ENCODE data around the gene RHOJ.

Gene RHOJ

GRCh38 chr14:63308723-63309317 lies 104.6 kb downstream of the RHOJ start:
- peak in 2 of 3 donors; percentile 3 to 4 for DNase-seq
- H3K27ac ChIP-seq (ENCODE audit: insufficient read depth in 1 of 2, low read depth in 1 of 2, low read length in 2 of 2, poor library complexity in 1 of 2, severe bottlenecking in 2 of 2) = no peak overlapping the region
- CTCF ChIA-PET = no interaction called here
- peaks cover 0 to 2% (median 0%) of the 10 kb centered on the region in 5 experiments for H3K27me3 ChIP-seq (replicated peaks in 2 of 5; ENCODE audit: control insufficient read depth in 4 of 5, insufficient read depth in 5 of 5, low read length in 4 of 5)
- no peak overlapping the region for H3K4me3 ChIP-seq (ENCODE audit: control insufficient read depth in 1 of 7, extremely low read depth in 1 of 7, insufficient read depth in 4 of 7, low read depth in 2 of 7, low read length in 6 of 7)
- POLR2A ChIA-PET = no interaction called here
- no peaks in the 10 kb centered on the region for H3K4me1 ChIP-seq (ENCODE audit: control extremely low read depth in 1 of 4, control insufficient read depth in 4 of 4, insufficient read depth in 4 of 4, low read length in 3 of 4)
- no peaks in the 10 kb centered on the region for H3K36me3 ChIP-seq (ENCODE audit: control insufficient read depth in 4 of 4, insufficient read depth in 4 of 4, low read length in 3 of 4)
- 65% methylated on average over 5 of the region's 7 CpGs for WGBS (ENCODE audit: insufficient coverage)
- H3K9me3 ChIP-seq (ENCODE audit: control extremely low read depth in 1 of 5, control insufficient read depth in 4 of 5, insufficient read depth in 2 of 5, low read depth in 1 of 5, low read length in 4 of 5) = no peaks in the 10 kb centered on the region

DNA sequence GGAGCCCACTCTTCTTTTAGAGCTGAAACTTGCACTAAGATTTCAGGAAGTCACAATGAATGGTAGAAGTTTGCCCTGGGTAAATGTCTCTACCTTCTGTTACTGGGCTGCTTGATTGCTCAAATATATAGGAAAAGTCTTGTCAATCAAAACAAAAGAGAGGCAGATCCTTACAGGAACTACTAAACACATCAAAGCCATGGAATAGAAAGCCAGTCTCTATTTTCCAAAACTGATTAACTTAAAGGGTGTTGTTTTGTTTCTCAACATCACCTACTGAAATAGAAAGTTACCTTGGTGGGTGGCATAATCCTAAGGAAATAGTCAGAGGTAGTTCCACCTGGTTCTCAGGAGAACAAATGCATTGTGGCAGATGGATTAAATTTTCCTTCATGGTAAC lies 114.6 kb downstream of the RHOJ start, which contains the start of gene GPHB5:
GPHB5 (minus strand) TSS at position 101 of the 400 bp plus-strand sequence. CDS start 1,086 bp downstream, outside the sequence.
- ChIA-PET CTCF (no interaction called here), POLR2A (no interaction called here)
- H3K4me3 ChIP-seq (ENCODE audit: control insufficient read depth in 1 of 7, extremely low read depth in 1 of 7, insufficient read depth in 4 of 7, low read depth in 2 of 7, low read length in 6 of 7) = no peak within 1 kb of the TSS
- H3K4me1 ChIP-seq (ENCODE audit: control extremely low read depth in 1 of 4, control insufficient read depth in 4 of 4, insufficient read depth in 4 of 4, low read length in 3 of 4) = no peaks in the 10 kb centered on the region
- H3K9me3 ChIP-seq (ENCODE audit: control extremely low read depth in 1 of 5, control insufficient read depth in 4 of 5, insufficient read depth in 2 of 5, low read depth in 1 of 5, low read length in 4 of 5) = no peaks in the 10 kb centered on the region
- DNase-seq = no peak
- H3K27ac ChIP-seq (ENCODE audit: insufficient read depth in 1 of 2, low read depth in 1 of 2, low read length in 2 of 2, poor library complexity in 1 of 2, severe bottlenecking in 2 of 2) = no peak within 1 kb of the TSS
- peaks cover 0 to 3% (median 0%) of the 10 kb centered on the region in 5 experiments for H3K27me3 ChIP-seq (replicated peaks in 2 of 5; ENCODE audit: control insufficient read depth in 4 of 5, insufficient read depth in 5 of 5, low read length in 4 of 5)
- no peaks in the 10 kb centered on the region for H3K36me3 ChIP-seq (ENCODE audit: control insufficient read depth in 4 of 4, insufficient read depth in 4 of 4, low read length in 3 of 4)

DNA sequence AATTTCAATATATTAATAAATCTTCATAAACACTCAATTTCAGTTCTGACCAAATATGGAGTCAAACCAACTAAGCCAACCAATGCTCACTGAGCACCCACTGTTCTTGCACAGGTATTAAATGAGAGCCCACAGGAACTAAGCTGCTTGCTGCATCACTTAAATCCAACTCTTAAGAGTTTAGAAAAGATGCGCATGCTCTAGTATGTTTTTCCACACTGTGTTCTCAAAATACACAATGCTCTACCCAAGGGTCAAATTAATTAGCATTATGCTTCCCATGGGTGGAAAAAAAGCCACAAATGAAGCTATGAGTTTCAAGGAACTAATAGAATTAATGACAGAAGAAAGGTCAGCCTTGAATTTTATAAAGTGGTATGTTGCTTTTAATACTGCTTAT lies 118.2 kb downstream of the RHOJ start:
- ChIA-PET POLR2A (no interaction called here), CTCF (interaction anchor here (1.2 kb wide), 1 partner anchor 9 kb away, joined by 4 read pairs; no protein-coding TSS in a partner anchor)
- WGBS (ENCODE audit: insufficient coverage) = no CpG with 5 or more reads among the region's 1 CpG
- no peak overlapping the region for H3K4me3 ChIP-seq (ENCODE audit: control insufficient read depth in 1 of 7, extremely low read depth in 1 of 7, insufficient read depth in 4 of 7, low read depth in 2 of 7, low read length in 6 of 7)
- no peaks in the 10 kb centered on the region for H3K9me3 ChIP-seq (ENCODE audit: control extremely low read depth in 1 of 5, control insufficient read depth in 4 of 5, insufficient read depth in 2 of 5, low read depth in 1 of 5, low read length in 4 of 5)
- H3K36me3 ChIP-seq (ENCODE audit: control insufficient read depth in 4 of 4, insufficient read depth in 4 of 4, low read length in 3 of 4) = no peaks in the 10 kb centered on the region
- DNase-seq = no peak
- H3K27me3 ChIP-seq (replicated peaks in 2 of 5; ENCODE audit: control insufficient read depth in 4 of 5, insufficient read depth in 5 of 5, low read length in 4 of 5) = peaks cover 0 to 3% (median 0%) of the 10 kb centered on the region in 5 experiments
- no peak overlapping the region for H3K27ac ChIP-seq (ENCODE audit: insufficient read depth in 1 of 2, low read depth in 1 of 2, low read length in 2 of 2, poor library complexity in 1 of 2, severe bottlenecking in 2 of 2)
- no peaks in the 10 kb centered on the region for H3K4me1 ChIP-seq (ENCODE audit: control extremely low read depth in 1 of 4, control insufficient read depth in 4 of 4, insufficient read depth in 4 of 4, low read length in 3 of 4)

- no peak overlapping the region for H3K27ac ChIP-seq (ENCODE audit: insufficient read depth in 1 of 2, low read depth in 1 of 2, low read length in 2 of 2, poor library complexity in 1 of 2, severe bottlenecking in 2 of 2)
- POLR2A ChIA-PET = no interaction called here
- no peak overlapping the region for H3K4me3 ChIP-seq (ENCODE audit: control insufficient read depth in 1 of 7, extremely low read depth in 1 of 7, insufficient read depth in 4 of 7, low read depth in 2 of 7, low read length in 6 of 7)
- WGBS (ENCODE audit: insufficient coverage) = 86% methylated on average over 6 of the region's 9 CpGs
- H3K27me3 ChIP-seq (replicated peaks in 2 of 5; ENCODE audit: control insufficient read depth in 4 of 5, insufficient read depth in 5 of 5, low read length in 4 of 5) = peaks cover 0 to 3% (median 0%) of the 10 kb centered on the region in 5 experiments
- H3K9me3 ChIP-seq (ENCODE audit: control extremely low read depth in 1 of 5, control insufficient read depth in 4 of 5, insufficient read depth in 2 of 5, low read depth in 1 of 5, low read length in 4 of 5) = no peaks in the 10 kb centered on the region
- H3K4me1 ChIP-seq (ENCODE audit: control extremely low read depth in 1 of 4, control insufficient read depth in 4 of 4, insufficient read depth in 4 of 4, low read length in 3 of 4) = no peaks in the 10 kb centered on the region
- no peak for DNase-seq
- CTCF ChIA-PET = interaction anchor here (1.2 kb wide), 1 partner anchor 9 kb away, joined by 4 read pairs; no protein-coding TSS in a partner anchor
- H3K36me3 ChIP-seq (ENCODE audit: control insufficient read depth in 4 of 4, insufficient read depth in 4 of 4, low read length in 3 of 4) = no peaks in the 10 kb centered on the region
Observed at GRCh38 chr14:63322897-63323573, 118.8 kb downstream of the RHOJ start.

DNA sequence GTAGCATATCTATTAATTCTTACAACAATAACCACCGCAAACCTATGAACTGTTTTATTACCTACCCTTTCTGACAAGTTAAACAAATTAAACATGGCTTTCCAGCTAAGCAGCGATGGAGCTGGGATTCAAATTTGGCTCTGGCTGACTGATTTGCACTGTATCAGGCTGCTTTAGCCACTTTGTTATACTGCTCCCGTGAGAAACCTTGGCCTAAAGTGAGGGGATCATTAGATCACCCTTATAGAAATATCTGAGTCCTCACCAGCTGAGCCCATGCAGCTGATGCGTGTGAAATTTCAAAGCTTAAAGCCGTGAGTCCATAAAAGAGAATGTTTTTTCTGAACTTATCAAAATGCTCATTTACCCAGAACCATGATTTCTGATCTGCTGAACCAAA lies 122.6 kb downstream of the RHOJ start:
- POLR2A ChIA-PET = no interaction called here
- peaks cover 0 to 2% (median 0%) of the 10 kb centered on the region in 5 experiments for H3K9me3 ChIP-seq (ENCODE audit: control extremely low read depth in 1 of 5, control insufficient read depth in 4 of 5, insufficient read depth in 2 of 5, low read depth in 1 of 5, low read length in 4 of 5)
- 94% methylated on average over 5 of the region's 5 CpGs for WGBS (ENCODE audit: insufficient coverage)
- DNase-seq = no peak
- H3K36me3 ChIP-seq (ENCODE audit: control insufficient read depth in 4 of 4, insufficient read depth in 4 of 4, low read length in 3 of 4) = no peaks in the 10 kb centered on the region
- no peak overlapping the region for H3K4me3 ChIP-seq (ENCODE audit: control insufficient read depth in 1 of 7, extremely low read depth in 1 of 7, insufficient read depth in 4 of 7, low read depth in 2 of 7, low read length in 6 of 7)
- H3K27ac ChIP-seq (ENCODE audit: insufficient read depth in 1 of 2, low read depth in 1 of 2, low read length in 2 of 2, poor library complexity in 1 of 2, severe bottlenecking in 2 of 2) = no peak overlapping the region
- H3K27me3 ChIP-seq (replicated peaks in 2 of 5; ENCODE audit: control insufficient read depth in 4 of 5, insufficient read depth in 5 of 5, low read length in 4 of 5) = no peaks in the 10 kb centered on the region
- CTCF ChIA-PET = no interaction called here
- no peaks in the 10 kb centered on the region for H3K4me1 ChIP-seq (ENCODE audit: control extremely low read depth in 1 of 4, control insufficient read depth in 4 of 4, insufficient read depth in 4 of 4, low read length in 3 of 4)

DNA sequence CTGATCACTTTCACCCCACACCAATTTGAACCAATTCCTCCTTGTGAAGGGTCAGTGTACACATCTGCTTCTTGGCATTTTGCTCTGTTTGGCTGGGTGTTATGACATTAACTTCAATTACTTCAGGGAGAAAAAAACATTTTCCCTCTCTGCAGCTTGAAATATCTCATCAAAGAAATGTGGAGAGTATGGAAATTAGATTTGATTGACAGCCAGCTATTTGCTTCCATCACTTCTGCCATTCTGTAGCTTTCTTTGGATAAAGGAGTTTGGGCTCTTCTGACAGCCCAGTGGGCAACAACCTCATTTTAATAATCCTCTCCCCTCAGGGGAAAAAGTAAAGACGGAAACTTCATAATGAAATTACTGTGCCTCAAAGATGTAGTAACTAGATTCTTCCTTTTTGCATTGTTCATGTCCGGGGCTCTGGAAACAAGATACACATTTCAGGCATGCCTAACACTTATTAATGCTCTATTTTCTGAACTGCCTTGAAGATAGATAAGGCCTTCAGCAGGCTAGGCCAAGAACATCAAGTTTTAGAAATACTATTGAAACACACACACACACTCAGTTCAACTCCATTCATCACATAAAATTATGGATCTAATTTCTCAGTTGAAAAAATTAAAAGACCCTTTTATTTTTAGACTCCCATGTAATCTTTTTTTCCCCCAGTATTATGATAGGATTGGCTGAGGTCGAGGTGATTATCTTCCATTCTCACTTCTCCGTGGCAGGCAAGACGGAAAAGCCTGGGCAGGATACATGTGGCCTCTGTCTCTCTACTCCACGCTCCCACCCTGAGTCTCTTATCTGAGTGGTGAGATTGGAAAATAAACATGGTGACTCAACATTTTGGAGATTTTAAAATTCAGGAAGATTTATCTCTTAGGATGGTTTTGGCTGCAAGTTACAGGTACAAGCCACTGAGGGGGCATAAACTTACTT lies 124.8 kb downstream of the RHOJ start:
- Histone ChIP-seq H3K27me3 (replicated peaks in 2 of 5; ENCODE audit: control insufficient read depth in 4 of 5, insufficient read depth in 5 of 5, low read length in 4 of 5) (no peaks in the 10 kb centered on the region), H3K27ac (ENCODE audit: insufficient read depth in 1 of 2, low read depth in 1 of 2, low read length in 2 of 2, poor library complexity in 1 of 2, severe bottlenecking in 2 of 2) (no peak overlapping the region), H3K4me1 (ENCODE audit: control extremely low read depth in 1 of 4, control insufficient read depth in 4 of 4, insufficient read depth in 4 of 4, low read length in 3 of 4) (no peaks in the 10 kb centered on the region), H3K4me3 (ENCODE audit: control insufficient read depth in 1 of 7, extremely low read depth in 1 of 7, insufficient read depth in 4 of 7, low read depth in 2 of 7, low read length in 6 of 7) (no peak overlapping the region), H3K36me3 (ENCODE audit: control insufficient read depth in 4 of 4, insufficient read depth in 4 of 4, low read length in 3 of 4) (no peaks in the 10 kb centered on the region), H3K9me3 (ENCODE audit: control extremely low read depth in 1 of 5, control insufficient read depth in 4 of 5, insufficient read depth in 2 of 5, low read depth in 1 of 5, low read length in 4 of 5) (peaks cover 0 to 2% (median 2%) of the 10 kb centered on the region in 5 experiments)
- ChIA-PET CTCF (no interaction called here), POLR2A (no interaction called here)
- WGBS (ENCODE audit: insufficient coverage) = 100% methylated on average over 3 of the region's 6 CpGs
- no peak for DNase-seq

GRCh38 chr14:63342371-63342770 lies 138.1 kb downstream of the RHOJ start:
- Histone ChIP-seq H3K36me3 (ENCODE audit: control insufficient read depth in 4 of 4, insufficient read depth in 4 of 4, low read length in 3 of 4) (no peaks in the 10 kb centered on the region), H3K9me3 (ENCODE audit: control extremely low read depth in 1 of 5, control insufficient read depth in 4 of 5, insufficient read depth in 2 of 5, low read depth in 1 of 5, low read length in 4 of 5) (no peaks in the 10 kb centered on the region), H3K4me3 (ENCODE audit: control insufficient read depth in 1 of 7, extremely low read depth in 1 of 7, insufficient read depth in 4 of 7, low read depth in 2 of 7, low read length in 6 of 7) (no peak overlapping the region), H3K27me3 (replicated peaks in 2 of 5; ENCODE audit: control insufficient read depth in 4 of 5, insufficient read depth in 5 of 5, low read length in 4 of 5) (peaks cover 0 to 8% (median 0%) of the 10 kb centered on the region in 5 experiments), H3K4me1 (ENCODE audit: control extremely low read depth in 1 of 4, control insufficient read depth in 4 of 4, insufficient read depth in 4 of 4, low read length in 3 of 4) (no peaks in the 10 kb centered on the region), H3K27ac (ENCODE audit: insufficient read depth in 1 of 2, low read depth in 1 of 2, low read length in 2 of 2, poor library complexity in 1 of 2, severe bottlenecking in 2 of 2) (no peak overlapping the region)
- ChIA-PET CTCF (no interaction called here), POLR2A (no interaction called here)
- WGBS (ENCODE audit: insufficient coverage) = 91% methylated on average over 7 of the region's 7 CpGs
- no peak for DNase-seq

All from common myeloid progenitor, CD34-positive (primary cell).